H9 (cell line): Measurements from ENCODE around the gene ZNF407. TPM values are rescaled to one million over a fixed set of nuclear protein-coding genes. Genes with fewer than 3 reads are reported as not detected.

Experiments
- DNase-seq: peaks from one replicate; pipeline ENCODE4 v3.0.0-alpha.2; 2017
- H2AFZ ChIP-seq: one replicate; pipeline ENCODE4 v1.6.1; 2013; ENCODE audit warnings: mild to moderate bottlenecking, low read length, control low read depth, moderate library complexity
- H2AK5ac ChIP-seq: 2 replicates; pipeline ENCODE4 v1.6.1; 2013; ENCODE audit warnings: low read length, control low read depth, mixed read lengths; ENCODE audit not compliant: insufficient read length
- H2BK120ac ChIP-seq: one replicate; pipeline ENCODE4 v1.6.1; 2013; ENCODE audit warnings: low read depth, mild to moderate bottlenecking, low read length, control low read depth, inconsistent platforms; ENCODE audit not compliant: poor library complexity, severe bottlenecking
- H2BK12ac ChIP-seq: 2 replicates; pipeline ENCODE4 v1.6.1; 2013; ENCODE audit warnings: low read length, control low read depth, mixed read lengths, low read depth; ENCODE audit not compliant: insufficient read length
- H2BK15ac ChIP-seq: 2 replicates; pipeline ENCODE4 v1.6.1; 2013; ENCODE audit warnings: low read depth, low read length, control low read depth
- H2BK20ac ChIP-seq: one replicate; pipeline ENCODE4 v1.6.1; 2013; ENCODE audit warnings: low read depth, mild to moderate bottlenecking, low read length, control low read depth, inconsistent platforms; ENCODE audit not compliant: poor library complexity, severe bottlenecking
- H2BK5ac ChIP-seq: 2 replicates; pipeline ENCODE4 v1.6.1; 2013; ENCODE audit warnings: low read length, control low read depth, mixed read lengths; ENCODE audit not compliant: insufficient read length
- H3K14ac ChIP-seq: 2 replicates; pipeline ENCODE4 v1.6.1; 2013; ENCODE audit warnings: low read length, control low read depth; ENCODE audit not compliant: insufficient read depth
- H3K18ac ChIP-seq: 2 replicates; pipeline ENCODE4 v1.6.1; 2013; ENCODE audit warnings: low read depth, mild to moderate bottlenecking, mixed read lengths, low read length, control low read depth; ENCODE audit not compliant: insufficient read length
- H3K23ac ChIP-seq: 2 replicates; pipeline ENCODE4 v1.6.1; 2013; ENCODE audit warnings: low read length, control low read depth, mixed read lengths, low read depth; ENCODE audit not compliant: insufficient read length
- H3K23me2 ChIP-seq: 2 replicates; pipeline ENCODE4 v1.6.1; 2013; ENCODE audit warnings: low read depth, mild to moderate bottlenecking, mixed read lengths, low read length, control low read depth; ENCODE audit not compliant: insufficient read length, poor library complexity, severe bottlenecking
- H3K27ac ChIP-seq: 2 replicates; pipeline ENCODE4 v1.5.1; 2013; ENCODE audit warnings: low read length, control low read depth, mixed read lengths, low read depth; ENCODE audit not compliant: insufficient read length
- H3K27me3 ChIP-seq: 2 replicates; pipeline ENCODE4 v1.6.1; 2013; ENCODE audit warnings: low read length, control low read depth, inconsistent platforms; ENCODE audit not compliant: insufficient read depth
- H3K4ac ChIP-seq: 2 replicates; pipeline ENCODE4 v1.6.1; 2013; ENCODE audit warnings: low read depth, mild to moderate bottlenecking, control low read depth, inconsistent platforms, low read length, moderate library complexity
- H3K4me1 ChIP-seq: 2 replicates; pipeline ENCODE4 v1.6.1; 2013; ENCODE audit warnings: low read length, control low read depth, inconsistent platforms; ENCODE audit not compliant: insufficient read depth
- H3K4me2 ChIP-seq: 2 replicates; pipeline ENCODE4 v1.6.1; 2013; ENCODE audit warnings: low read length, control low read depth, mixed read lengths; ENCODE audit not compliant: insufficient read length, insufficient read depth
- H3K56ac ChIP-seq: 2 replicates; pipeline ENCODE4 v1.6.1; 2013; ENCODE audit warnings: low read depth, mild to moderate bottlenecking, mixed read lengths, low read length, control low read depth; ENCODE audit not compliant: insufficient read length
- H3K79me1 ChIP-seq: 2 replicates; pipeline ENCODE4 v1.6.1; 2013; ENCODE audit warnings: low read depth, mild to moderate bottlenecking, moderate library complexity, low read length, control low read depth, inconsistent platforms; ENCODE audit not compliant: insufficient read depth, poor library complexity, severe bottlenecking
- H3K79me2 ChIP-seq: 2 replicates; pipeline ENCODE4 v1.6.1; 2013; ENCODE audit warnings: low read length, control low read depth, inconsistent platforms; ENCODE audit not compliant: insufficient read depth
- H3K9ac ChIP-seq: 2 replicates; pipeline ENCODE4 v1.6.1; 2013; ENCODE audit warnings: low read length, control low read depth, mixed read lengths; ENCODE audit not compliant: insufficient read length; ENCODE audit errors: extremely low read depth
- H3K9me3 ChIP-seq: one replicate; pipeline ENCODE4 v1.6.1; 2013; ENCODE audit warnings: low read depth, low read length, inconsistent platforms; ENCODE audit not compliant: control insufficient read depth
- H3T11ph ChIP-seq: one replicate; pipeline ENCODE4 v1.6.1; 2013; ENCODE audit warnings: mild to moderate bottlenecking, low read length, control low read depth, inconsistent platforms
- H4K20me1 ChIP-seq: one replicate; pipeline ENCODE4 v1.6.1; 2013; ENCODE audit not compliant: control insufficient read depth, insufficient read length, insufficient read depth
- H4K5ac ChIP-seq: 2 replicates; pipeline ENCODE4 v1.6.1; 2013; ENCODE audit warnings: low read depth, mild to moderate bottlenecking, mixed read lengths, low read length, control low read depth; ENCODE audit not compliant: insufficient read length
- H4K8ac ChIP-seq: replicated peaks from 2 replicates; pipeline ENCODE4 v1.6.1; 2013; ENCODE audit warnings: low read length, control low read depth, mixed read lengths, low read depth; ENCODE audit not compliant: insufficient read length
- H4K91ac ChIP-seq: 2 replicates; pipeline ENCODE4 v1.6.1; 2013; ENCODE audit warnings: low read depth, mild to moderate bottlenecking, moderate library complexity, mixed read lengths, low read length, control low read depth; ENCODE audit not compliant: insufficient read length
- H3K27ac Mint-ChIP-seq, 3 experiments: 2 replicates in 2 of 3; 3 replicates in 1 of 3; pipeline ENCODE4 v1.8.0; 2020 to 2021; ENCODE audit warnings: mixed read lengths in 3 of 3, mild to moderate bottlenecking in 1 of 3, moderate library complexity in 1 of 3
- H3K27me3 Mint-ChIP-seq: 2 replicates; pipeline ENCODE4 v1.8.0; 2021; ENCODE audit warnings: low read depth, mild to moderate bottlenecking, moderate library complexity, mixed read lengths
- H3K36me3 Mint-ChIP-seq, 3 experiments: 2 replicates in 2 of 3; 3 replicates in 1 of 3; pipeline ENCODE4 v1.8.0; 2020 to 2021; ENCODE audit warnings: low read depth in 3 of 3, mixed read lengths in 3 of 3; ENCODE audit not compliant: insufficient read depth in 1 of 3
- H3K4me1 Mint-ChIP-seq, 2 experiments: 2 replicates each; pipeline ENCODE4 v1.8.0; 2020; ENCODE audit warnings: mixed read lengths in 2 of 2
- H3K4me3 Mint-ChIP-seq, 2 experiments: 2 replicates in 1 of 2; 3 replicates in 1 of 2; pipeline ENCODE4 v1.8.0; 2020 to 2021; ENCODE audit warnings: mild to moderate bottlenecking in 2 of 2, mixed read lengths in 2 of 2, moderate library complexity in 1 of 2
- H3K9me3 Mint-ChIP-seq, 2 experiments: 2 replicates in 1 of 2; 3 replicates in 1 of 2; pipeline ENCODE4 v1.8.0; 2020; ENCODE audit warnings: mild to moderate bottlenecking in 2 of 2, mixed read lengths in 2 of 2, moderate library complexity in 1 of 2
- CTCF ChIP-seq: fragments of 200-600 bp; sonication (generic); conservative IDR thresholded peaks from 3 replicates; pipeline ENCODE4 v1.8.0; 2021; ENCODE audit warnings: antibody characterized with exemption, mild to moderate bottlenecking
- WGBS: extraction: QIAGEN DNeasy Blood & Tissue Kit; methylation state at CpG from one replicate; pipeline ENCODE4 v1.1.7; 2013; ENCODE audit warnings: missing lambda C conversion rate, low lambda C conversion rate, mixed read lengths; ENCODE audit not compliant: insufficient read length; ENCODE audit errors: extremely low coverage; 5-methylcytosine and 5-hydroxymethylcytosine counted together
- total RNA-seq: library from RNA; stranded (reverse); gene quantifications from 2 replicates; pipeline ENCODE4 v1.2.1, GENCODE V29; 2021

The ZNF407 gene
- total RNA-seq, 1 experiment from 2014 or later: 8.7 TPM

GRCh38 chr18:75051757-75052156 is 454.1 kb downstream of the ZNF407 start:
- Histone ChIP-seq H2BK120ac (no peak overlapping the region), H4K8ac (no peak overlapping the region), H2BK15ac (no peak overlapping the region), H2BK12ac (no peak overlapping the region), H3K56ac (no peak overlapping the region), H3T11ph (no peak overlapping the region), H3K18ac (no peak overlapping the region), H2BK20ac (no peak overlapping the region), H3K23ac (no peak overlapping the region), H4K5ac (no peak overlapping the region), H3K79me2 (no peaks in the 10 kb centered on the region), H3K4ac (no peak overlapping the region), H3K27me3 (no peaks in the 10 kb centered on the region), H2AK5ac (no peak overlapping the region), H3K9me3 (no peaks in the 10 kb centered on the region), H3K23me2 (no peaks in the 10 kb centered on the region), H3K4me2 (no peak overlapping the region), H2BK5ac (no peak overlapping the region), H4K91ac (no peak overlapping the region), H3K4me1 (no peaks in the 10 kb centered on the region), H3K79me1 (no peaks in the 10 kb centered on the region), H2AFZ (no peak overlapping the region), H3K27ac (no peak overlapping the region), H4K20me1 (no peaks in the 10 kb centered on the region), H3K14ac (no peak overlapping the region), H3K9ac (no peak overlapping the region)
- H3K4me3 Mint-ChIP-seq: no peak overlapping the region
- H3K4me1 Mint-ChIP-seq: no peaks in the 10 kb centered on the region
- H3K27ac Mint-ChIP-seq: no peak overlapping the region
- no peak for DNase-seq
- H3K36me3 Mint-ChIP-seq: no peaks in the 10 kb centered on the region
- no peaks in the 10 kb centered on the region for H3K9me3 Mint-ChIP-seq
- no CpG with 5 or more reads among the region's 9 CpGs for WGBS
- TF ChIP-seq CTCF: no peak
- no peaks in the 10 kb centered on the region for H3K27me3 Mint-ChIP-seq
